Gastroesophageal sphincter (tissue), 3 donors: Measurements from ENCODE around the gene CCSER1.

ENCODE experiments used
- POLR2A ChIP-seq, 2 donors: fragments of 450-650 bp; IDR thresholded peaks; one replicate each; pipeline ENCODE4 v1.6.1; 2017; ENCODE audit warnings: antibody characterized with exemption in 2 of 2, mild to moderate bottlenecking in 2 of 2, moderate library complexity in 1 of 2
- POLR2AphosphoS5 ChIP-seq: sonication (generic); formaldehyde crosslinking; IDR thresholded peaks from one replicate; pipeline ENCODE4 v1.6.1; 2017; ENCODE audit warnings: antibody characterized with exemption
- TF ChIP-seq, protein P1 (sequence below), 4 experiments: fragments of 200-600 bp in 2 of 4; fragments of 450-650 bp in 2 of 4; sonication (generic) in 1 of 4; IDR thresholded peaks; one replicate each; pipeline ENCODE4 v1.5.1; 2017 to 2019; ENCODE audit warnings: antibody characterized with exemption in 4 of 4, mild to moderate bottlenecking in 2 of 4, moderate library complexity in 2 of 4

DNA sequence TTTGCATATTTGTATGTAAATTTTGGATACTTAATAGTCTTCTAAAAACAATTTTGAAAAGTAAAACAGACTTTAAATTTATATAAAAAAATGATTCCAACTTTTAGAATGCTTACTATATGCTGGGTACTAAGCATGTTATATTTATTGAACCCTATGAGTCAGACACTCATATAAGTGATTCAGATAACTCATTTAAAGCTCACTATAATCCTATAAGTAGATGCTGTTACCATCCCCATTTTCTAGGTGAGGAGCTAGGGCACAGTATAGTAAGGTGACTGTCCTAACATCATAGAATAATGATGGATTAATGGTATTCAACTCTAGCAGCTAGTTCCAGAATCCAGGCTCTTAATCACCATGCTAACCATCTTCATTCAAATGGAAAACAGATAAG, 1299.5 kb downstream of the CCSER1 start:
- TF ChIP-seq, protein P1, sequence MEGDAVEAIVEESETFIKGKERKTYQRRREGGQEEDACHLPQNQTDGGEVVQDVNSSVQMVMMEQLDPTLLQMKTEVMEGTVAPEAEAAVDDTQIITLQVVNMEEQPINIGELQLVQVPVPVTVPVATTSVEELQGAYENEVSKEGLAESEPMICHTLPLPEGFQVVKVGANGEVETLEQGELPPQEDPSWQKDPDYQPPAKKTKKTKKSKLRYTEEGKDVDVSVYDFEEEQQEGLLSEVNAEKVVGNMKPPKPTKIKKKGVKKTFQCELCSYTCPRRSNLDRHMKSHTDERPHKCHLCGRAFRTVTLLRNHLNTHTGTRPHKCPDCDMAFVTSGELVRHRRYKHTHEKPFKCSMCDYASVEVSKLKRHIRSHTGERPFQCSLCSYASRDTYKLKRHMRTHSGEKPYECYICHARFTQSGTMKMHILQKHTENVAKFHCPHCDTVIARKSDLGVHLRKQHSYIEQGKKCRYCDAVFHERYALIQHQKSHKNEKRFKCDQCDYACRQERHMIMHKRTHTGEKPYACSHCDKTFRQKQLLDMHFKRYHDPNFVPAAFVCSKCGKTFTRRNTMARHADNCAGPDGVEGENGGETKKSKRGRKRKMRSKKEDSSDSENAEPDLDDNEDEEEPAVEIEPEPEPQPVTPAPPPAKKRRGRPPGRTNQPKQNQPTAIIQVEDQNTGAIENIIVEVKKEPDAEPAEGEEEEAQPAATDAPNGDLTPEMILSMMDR (IDR thresholded peaks at IDR 0.05) = no peak
- no peak for TF ChIP-seq POLR2A (IDR thresholded peaks at IDR 0.05)
- no peak for TF ChIP-seq POLR2AphosphoS5
